Fibroblast of skin of scalp (primary cell): ENCODE measurements around the gene PSORS1C2.

ENCODE experiments used
- DNase-seq: peaks from one replicate; pipeline ENCODE4 v3.0.0-alpha.2; 2013

Gene PSORS1C2

GRCh38 chr6:31139599-31139998, 733 bp upstream of the PSORS1C2 start:
- peak; percentile 93 for DNase-seq

DNA sequence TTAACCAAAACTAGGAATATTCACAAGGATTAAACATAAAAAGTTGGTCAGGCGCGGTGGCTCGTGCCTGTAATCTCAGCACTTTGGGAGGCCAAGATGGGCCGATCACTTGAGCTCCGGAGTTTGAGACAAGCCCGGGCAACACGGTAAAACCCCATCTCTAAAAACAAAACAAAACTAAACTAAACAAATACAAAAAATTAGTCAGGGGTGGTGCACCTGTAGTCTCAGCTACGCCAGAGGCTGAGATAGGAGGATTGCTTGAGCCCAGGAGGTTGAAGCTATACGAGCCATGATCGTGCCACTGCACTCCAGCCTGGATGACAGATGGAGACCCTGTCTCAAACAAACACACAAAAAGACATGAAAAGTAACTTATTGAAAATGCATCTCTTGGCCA, 3.2 kb downstream of the PSORS1C2 start:
- no peak for DNase-seq

- DNase-seq: no peak
Observed at GRCh38 chr6:31132806-31133205, 6.1 kb downstream of the PSORS1C2 start.

GRCh38 chr6:31131595-31131994, 7.3 kb downstream of the PSORS1C2 start:
- no peak for DNase-seq

DNA sequence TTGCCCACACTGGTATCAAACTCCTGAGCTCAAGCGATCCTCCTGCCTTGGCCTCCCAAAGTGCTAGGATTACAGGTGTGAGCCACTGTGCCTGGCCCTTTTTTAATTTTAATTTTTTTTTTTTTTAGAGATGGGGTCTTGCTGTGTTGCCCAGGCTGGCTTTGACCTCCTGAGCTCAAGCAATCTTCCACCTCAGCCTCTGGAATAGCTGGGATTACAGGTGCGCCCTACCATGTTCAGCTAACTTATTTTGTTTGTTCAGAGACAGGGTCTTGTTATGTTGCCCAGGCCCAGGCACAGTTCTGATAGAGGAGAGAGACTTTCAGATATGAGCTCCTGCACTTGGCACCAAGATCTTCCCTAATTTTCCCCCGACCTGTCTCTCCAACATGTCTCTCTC, 8.1 kb downstream of the PSORS1C2 start:
- DNase-seq: no peak

GRCh38 chr6:31129130-31129529, 9.7 kb downstream of the PSORS1C2 start:
- no peak for DNase-seq

DNA sequence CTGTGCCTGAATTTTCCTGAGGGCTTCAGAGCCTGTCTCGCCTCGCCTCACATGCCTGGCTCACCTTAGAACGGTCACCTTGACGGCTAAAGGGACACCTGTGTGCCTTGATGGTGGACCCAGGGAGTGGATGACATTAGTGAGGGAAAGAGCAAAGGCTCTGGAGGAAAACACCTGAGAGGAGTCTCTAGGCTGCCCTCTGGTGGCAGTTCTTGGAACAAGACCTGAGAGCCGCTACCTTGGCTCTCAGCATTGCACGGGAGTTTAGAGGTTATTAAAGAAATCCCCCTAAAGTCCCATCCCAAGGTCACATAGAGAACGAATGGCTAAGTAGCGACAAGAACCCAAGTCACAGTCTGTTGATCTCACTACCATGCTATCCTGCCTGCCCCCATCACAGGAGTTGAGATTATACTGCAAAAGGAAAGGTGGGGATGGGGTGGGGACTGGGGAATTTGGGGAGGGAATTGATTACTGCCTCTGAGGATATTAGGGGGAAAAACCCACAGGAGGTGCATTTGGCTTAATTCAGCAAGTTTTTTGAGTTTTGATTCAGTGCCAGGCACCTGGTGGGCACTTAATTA, 10.7 kb downstream of the PSORS1C2 start:
- peak; percentile 34 for DNase-seq

GRCh38 chr6:31126396-31127175, 12.3 kb downstream of the PSORS1C2 start:
- no peak for DNase-seq

DNA sequence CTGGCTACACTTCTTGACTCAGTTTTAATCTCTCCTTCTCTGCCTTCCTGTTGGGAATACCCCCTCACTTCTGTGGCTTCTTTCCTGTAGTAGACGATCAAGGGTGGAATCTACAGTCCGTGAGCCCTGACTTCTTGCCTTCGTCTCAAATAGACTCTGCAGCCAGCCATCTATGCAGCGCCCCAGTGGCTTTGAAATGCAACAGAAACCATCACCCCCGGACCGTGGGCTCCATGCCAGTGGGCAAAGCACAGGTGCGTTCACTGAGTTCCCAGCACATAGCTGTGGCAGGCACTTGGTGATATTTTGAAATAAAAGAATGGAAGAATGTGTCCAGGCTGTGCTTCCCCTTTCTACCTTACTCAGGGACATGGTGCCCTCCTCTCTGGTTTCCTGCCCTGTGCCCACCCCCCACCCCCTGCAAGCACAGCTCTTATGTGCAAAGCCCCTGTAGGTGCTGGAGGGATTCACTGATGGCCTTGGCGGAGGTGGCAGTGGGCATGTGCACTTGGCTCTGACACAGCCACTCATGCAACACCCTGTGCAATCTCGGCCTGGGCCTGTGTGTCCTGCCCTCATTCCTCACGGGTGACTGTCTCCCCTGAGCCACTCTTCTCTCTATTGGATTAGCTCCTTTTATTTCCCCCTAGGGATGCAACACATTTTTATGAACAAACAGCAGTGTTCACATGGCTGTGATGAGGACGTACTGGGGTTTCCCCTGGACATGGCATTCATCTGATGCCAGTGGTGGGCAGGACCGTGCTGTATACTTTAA, 13.1 kb downstream of the PSORS1C2 start:
- DNase-seq: peak; percentile 84

- no peak for DNase-seq
Observed at GRCh38 chr6:31125162-31125561, 13.7 kb downstream of the PSORS1C2 start.

- DNase-seq: peak; percentile 70
Observed at GRCh38 chr6:31122791-31123706, 15.8 kb downstream of the PSORS1C2 start.

DNA sequence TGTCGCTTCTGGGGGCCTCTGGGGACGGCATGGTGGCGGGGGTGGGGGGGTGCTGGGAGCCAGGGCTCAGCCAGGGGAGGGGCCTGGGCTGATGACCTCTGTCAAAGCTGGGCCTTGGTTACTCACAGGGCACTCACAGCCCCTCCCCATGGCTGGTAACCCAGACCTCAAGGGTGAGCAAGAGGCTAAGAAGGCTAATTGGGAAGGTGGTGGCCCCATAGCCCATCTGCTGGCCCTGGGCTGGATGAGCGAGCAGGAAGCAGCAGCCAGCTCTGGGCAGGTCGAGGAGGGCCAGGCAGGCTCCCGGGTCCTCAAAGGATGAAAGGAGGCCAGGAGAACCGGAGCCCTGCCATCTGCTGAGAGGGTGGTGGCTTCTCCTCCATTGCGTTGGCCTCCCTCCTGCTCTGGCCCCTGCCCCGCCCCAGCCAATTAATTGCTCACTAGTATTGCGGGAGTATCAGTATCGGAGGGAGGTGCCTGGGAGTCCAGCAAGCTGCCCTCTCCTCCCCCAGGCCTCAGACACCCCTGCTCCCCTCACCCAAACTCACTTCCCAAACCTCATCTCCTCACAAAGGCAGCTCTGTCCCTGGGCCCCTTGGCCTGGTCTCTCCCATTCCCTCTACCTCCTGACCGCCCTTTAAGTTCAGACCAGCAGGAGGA, 17.6 kb downstream of the PSORS1C2 start:
- DNase-seq: no peak

GRCh38 chr6:31120151-31120915, 18.5 kb downstream of the PSORS1C2 start, which contains the start of gene CDSN:
Gene CDSN (minus strand): TSS chr6:31120446. CDS start chr6:31120419, 27 bp downstream.
- DNase-seq: no peak

GRCh38 chr6:31118178-31118577, 20.7 kb downstream of the PSORS1C2 start:
- DNase-seq: no peak

- DNase-seq: peak; percentile 19
Observed at GRCh38 chr6:31116661-31117385, 22.0 kb downstream of the PSORS1C2 start.

GRCh38 chr6:31115941-31116560, 22.8 kb downstream of the PSORS1C2 start:
- no peak for DNase-seq

GRCh38 chr6:31114970-31115849, 23.7 kb downstream of the PSORS1C2 start:
- DNase-seq: peak; percentile 74

GRCh38 chr6:31114541-31114878, 24.4 kb downstream of the PSORS1C2 start, which contains the start of gene PSORS1C1:
Gene PSORS1C1 (plus strand): TSS chr6:31114800. CDS start chr6:31129633, 14,833 bp downstream.
- DNase-seq: peak; percentile 98
